Activated CD8-positive, alpha-beta memory T cell treated with anti-CD3 and anti-CD28 coated beads for 1 hour (primary cell): ENCODE results near the gene VAPA.

Source experiments
- DNase-seq, 2 donors: peaks; one replicate each; pipeline ENCODE4 v3.0.0-alpha.2; 2020; ENCODE audit warnings: low read depth in 1 of 2; ENCODE audit errors: extremely low read depth in 1 of 2

The VAPA gene

DNA sequence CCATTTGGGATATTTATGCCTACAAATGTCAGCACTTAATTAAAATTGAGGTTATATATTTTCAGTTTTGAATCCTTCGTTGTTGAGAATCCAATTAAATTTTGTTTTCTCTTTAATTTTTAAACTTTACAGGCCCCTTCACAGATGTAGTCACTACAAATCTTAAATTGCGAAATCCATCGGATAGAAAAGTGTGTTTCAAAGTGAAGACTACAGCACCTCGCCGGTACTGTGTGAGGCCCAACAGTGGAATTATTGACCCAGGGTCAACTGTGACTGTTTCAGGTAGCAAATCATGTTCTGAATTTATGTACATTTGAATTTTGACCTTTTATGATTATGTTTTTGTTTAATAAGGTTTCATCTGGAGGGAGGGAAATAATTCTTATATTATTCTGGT, 17.9 kb downstream of the VAPA start:
- no peak for DNase-seq

DNA sequence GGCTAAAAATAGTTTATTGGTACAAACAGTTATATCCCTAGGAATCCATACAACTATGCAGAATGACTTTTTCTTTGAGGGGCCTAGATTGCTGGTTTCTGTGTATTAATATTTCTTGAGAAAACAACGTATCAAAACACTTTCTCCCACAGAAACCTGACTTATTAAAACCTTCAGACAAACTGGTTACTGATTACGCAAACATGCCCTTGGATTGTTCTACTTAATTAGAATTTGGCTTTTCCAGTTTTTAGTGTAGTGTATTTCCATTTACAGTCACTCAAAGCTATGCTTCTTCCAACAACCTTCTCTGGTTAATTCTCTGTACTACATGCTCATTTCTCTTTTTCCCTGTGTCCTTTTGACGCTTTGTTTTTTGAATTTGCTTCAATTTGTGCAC, 20.0 kb downstream of the VAPA start:
- DNase-seq: no peak

DNA sequence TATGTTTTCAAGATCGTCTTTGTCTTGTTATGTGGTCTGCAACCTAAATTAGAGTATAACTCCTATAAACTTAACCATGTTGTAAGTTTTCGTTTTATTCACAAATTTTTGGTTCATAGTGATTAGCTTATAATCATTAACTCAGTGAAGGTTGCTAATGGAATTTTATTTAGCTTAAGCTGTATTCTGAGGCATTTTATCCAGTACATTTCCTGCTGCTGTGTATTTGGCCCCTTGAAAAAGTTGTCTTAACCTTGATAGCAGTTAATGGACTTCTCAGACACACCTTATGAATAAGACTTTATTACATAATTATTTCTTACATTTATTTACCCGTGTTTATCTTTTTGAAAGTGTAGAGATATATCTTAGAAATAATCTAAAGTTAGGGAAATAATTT, 20.5 kb downstream of the VAPA start:
- DNase-seq: no peak

DNA sequence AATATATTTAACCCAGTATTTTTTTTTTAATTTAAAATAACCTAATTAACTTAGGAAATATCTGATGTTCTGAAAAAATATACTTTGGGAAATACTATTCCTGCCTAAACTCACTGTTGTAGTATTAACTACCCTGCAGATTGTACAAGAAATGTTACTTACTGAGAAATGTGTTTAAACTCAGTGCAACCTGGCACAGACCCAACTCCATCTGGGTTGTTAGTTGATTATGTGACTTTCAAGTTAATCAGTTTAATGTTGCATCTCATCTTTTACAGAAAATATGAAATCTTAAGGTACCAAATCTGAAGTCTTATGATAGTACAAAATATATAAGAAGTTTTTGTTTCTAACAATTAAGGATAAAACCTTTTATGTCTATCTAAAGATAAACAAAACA, 27.3 kb downstream of the VAPA start:
- no peak for DNase-seq

DNA sequence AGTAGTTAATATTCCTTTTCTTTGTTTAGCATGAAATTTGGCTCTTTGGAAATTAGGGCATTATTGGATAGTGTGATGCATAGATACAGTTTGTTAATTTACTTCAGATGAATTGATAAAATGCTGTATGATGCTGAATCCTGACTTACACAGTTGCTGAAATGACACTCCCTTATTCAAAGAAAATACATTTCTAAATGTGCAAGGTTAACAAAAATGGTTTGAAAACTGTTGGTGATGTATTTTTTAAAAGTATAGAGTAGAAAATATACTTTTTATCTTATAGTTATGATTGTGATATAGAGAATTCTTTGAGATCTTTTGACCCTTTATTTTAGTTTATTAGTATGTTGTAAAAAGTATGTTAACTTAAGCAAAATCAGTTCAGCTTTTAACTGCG, 27.8 kb downstream of the VAPA start:
- DNase-seq: no peak

DNA sequence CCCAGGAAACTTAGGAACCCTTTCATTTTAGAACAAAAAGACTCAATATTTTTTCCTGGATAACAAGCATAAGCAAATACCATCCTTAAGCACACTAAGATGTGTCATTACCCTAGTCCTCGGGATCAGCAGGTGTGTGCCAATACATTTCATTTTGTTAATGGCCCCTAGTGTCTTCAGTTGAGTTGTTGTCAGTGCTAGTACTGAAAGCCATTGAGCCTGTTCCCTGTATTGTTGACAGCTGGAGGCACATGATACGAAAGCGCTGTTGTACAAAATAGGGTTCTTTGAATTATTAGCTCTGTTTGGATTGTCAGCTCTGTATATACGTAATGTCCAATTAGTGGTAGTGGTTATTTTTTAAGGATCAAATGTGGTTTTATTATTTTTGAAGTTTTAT, 29.5 kb downstream of the VAPA start:
- DNase-seq: no peak

DNA sequence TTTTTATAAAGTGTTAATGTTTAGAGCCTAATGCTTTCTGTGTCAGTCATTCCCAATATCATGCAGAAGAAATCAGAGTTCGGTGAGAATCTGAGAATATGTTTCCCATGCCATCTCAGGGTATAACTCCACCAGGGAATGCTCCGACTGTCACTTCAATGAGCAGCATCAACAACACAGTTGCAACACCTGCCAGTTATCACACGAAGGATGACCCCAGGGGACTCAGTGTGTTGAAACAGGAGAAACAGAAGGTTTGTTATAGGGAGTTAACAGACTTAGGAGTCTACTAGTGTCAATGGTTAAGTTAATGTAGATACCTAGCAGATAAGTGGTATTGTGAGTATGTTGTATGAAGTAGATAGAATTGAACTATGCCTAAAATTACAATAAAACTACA, 31.0 kb downstream of the VAPA start:
- DNase-seq: no peak

DNA sequence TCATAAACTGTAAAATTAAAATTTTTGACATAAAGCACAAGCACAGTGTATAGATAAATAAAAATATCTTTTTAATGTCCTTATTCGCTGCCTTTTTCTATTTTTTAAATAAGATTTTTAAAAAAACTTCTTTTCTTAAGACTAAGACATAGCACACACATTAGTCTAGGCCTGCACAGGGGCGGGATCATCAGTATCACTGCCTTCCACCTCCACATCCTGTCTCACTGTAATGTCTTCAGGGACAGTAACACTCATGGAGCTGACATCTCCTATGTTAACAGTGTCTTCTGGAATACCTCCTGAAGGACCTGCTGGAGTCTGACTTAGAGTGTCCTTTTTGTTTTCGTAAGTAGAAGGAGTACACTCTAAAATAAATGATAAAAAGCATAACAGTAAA, 33.0 kb downstream of the VAPA start:
- DNase-seq: no peak

DNA sequence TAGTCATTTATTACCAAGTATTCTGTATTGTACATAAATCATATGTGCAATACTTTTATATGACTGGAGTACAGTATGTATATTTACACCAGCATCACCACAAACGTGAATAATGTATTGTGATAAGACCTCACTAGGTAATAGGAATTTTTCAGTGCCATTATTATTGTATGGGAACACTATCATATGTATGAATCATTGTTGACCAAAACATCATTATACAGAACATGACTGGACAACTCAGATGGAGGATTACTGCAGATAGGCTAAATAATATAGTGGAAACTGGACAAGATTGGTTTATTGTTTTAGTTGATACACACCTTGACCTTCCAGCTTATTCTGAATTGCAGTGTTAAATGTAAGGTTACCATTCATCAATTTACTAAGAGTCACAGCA, 33.4 kb downstream of the VAPA start:
- no peak for DNase-seq

DNA sequence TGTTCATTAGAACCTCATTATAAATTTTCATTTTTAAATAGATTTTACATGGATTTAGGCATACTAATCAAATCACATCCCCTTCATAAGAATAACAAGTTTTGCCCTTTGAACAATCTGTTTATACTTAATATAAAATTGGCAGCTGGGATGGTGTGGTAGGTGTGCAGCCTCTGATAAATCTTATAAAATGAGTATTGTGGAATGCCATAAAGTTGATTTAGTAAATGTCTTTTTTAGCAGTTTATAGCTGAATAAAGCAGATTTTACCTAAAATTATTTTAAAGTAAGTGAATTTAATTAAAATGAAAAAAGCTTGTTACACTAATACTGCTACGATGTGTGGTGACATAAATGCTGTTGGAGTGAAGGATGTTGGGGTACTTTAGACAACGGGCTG, 35.5 kb downstream of the VAPA start:
- no peak for DNase-seq

DNA sequence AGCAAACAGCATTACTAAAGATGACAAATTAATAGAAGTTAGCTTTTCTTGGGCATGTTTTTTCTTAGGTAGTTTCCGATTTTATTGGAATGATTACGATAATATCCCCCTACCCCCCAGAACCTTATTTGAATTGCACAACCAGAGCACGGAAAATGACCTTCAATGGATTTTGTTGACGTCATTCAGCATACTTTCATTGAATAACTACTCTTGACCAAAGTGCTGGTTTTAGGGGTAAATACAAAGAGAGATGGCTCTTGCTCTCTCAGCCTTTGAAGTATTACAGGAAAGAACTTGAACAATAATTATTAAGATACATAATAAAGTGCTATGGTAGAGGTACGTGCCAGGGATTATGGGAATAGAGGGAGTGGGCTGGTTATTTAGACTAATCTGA, 36.0 kb downstream of the VAPA start:
- DNase-seq: no peak

DNA sequence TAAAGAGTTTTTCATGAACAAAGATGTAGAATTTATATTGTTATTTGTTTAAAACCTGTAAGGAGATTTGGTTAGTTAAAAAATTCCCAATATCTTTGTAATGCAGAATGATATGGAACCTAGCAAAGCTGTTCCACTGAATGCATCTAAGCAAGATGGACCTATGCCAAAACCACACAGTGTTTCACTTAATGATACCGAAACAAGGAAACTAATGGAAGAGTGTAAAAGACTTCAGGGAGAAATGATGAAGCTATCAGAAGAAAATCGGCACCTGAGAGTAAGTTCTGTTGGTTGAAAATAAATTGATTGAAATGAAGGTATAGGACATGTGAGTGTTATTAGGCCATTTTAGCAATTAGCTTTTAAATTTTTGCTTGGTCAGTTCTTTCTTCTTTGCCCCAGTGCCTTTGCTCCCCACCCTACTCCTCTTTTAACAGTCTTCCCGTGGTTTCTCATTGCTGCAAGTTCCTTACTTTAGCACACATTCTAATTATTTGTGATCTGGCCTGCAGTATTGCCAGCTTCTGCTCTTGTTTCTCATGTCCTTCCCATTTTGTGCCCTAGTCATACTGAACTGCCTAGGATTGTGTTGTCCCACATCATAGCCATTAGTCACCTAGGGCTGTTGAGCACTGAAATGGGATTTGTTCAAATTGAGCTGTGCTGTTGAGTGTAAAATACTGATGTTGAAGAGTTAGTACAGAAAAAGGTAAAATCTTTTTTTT, 36.6 kb downstream of the VAPA start:
- no peak for DNase-seq

DNA sequence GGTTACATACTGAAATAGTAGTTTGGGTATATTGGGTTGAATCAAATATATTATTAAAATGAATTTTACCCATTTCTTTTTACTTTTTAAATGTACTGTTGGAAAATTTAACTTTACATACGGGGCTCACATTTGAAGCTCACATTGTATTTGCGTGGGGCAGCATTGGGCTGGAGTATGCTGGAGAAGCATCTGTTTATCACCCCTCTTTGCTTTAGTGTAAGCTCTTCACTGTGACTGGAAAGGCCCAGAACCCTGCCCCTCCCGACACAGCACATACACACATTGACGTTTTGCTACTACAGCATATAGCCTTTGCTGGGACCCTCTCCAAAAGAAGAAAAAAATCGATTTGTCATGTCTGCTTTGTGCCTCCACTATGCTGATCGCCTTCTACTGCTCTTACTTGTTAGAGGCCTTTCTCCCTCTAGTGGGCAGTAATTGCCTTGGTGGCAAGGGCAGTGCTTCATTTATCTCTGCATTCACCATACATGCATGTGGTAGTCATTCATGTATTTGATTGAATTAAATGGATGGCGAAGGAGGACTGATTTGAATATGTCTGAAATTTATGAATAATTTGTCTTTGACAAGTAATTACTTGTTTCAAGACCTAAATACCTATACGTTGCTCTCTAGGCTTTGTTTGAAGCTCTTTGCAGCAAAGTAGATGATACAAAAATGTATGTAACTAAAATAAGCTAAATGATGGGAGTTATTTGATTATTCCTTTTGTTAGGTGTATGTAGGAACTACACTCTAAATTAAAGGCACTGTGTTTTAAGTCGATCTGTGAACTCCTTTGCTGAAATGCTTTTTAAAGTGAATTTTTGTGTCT, 37.4 kb downstream of the VAPA start:
- DNase-seq: no peak

DNA sequence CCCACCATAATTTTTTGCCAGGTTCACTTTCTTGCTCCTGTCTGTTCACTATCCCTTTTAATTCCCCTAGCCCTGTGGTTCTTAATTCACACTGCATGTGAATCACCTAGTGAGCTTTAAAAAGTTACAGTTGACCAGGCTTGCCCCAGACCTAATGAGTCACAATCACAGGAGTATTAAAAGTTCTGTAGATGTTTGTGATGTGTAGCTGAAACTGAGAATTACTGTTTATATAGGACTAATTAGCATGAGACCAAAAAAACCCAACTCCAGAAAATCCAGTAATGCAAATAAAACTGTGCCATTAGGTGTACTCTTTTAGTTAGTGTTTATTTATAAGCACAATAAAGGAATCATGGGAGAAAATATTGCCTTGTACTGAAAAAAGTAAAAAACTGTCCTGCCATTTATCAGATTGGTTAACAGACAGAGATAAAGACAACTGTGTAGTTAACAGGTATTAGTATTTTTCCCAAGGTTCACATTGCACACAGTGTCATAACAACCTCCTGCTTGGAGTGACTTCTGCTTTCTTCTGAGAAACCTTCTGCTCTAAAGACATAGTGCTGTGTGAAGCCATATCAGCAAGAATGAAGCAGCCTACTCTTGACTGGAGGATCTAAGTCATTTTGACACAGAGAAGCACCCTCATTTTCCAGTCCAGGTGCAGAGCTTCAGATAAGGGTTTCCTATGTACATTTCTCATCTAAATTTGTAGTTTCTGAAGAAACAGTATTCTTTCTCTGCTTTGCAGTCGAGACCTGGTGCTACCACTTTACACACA, 39.0 kb downstream of the VAPA start:
- no peak for DNase-seq

DNA sequence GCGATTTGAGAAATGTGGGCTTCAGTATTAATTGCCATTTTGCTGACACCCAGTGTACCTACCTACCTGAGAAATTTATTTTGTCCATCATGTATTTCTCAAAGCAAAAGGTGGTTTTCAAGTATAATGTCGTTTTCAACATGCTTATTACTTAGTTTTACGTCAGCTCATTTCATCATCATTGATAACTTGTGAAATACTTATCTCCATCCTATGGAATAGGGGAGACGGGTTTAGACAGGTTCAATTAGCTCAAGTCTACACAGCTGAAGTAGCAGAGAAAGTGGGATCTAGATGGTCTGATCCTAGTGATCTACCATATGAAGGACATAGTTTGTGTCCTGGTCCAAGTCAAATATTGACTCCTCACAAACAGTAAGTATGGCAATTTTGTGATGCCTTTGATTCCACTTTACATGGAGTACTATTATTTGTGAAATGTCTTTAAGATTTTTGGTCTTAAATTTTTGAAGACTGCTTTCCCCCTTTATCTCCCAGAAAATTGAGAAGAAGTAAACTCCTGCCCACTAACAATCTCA, 45.1 kb downstream of the VAPA start:
- no peak for DNase-seq

DNA sequence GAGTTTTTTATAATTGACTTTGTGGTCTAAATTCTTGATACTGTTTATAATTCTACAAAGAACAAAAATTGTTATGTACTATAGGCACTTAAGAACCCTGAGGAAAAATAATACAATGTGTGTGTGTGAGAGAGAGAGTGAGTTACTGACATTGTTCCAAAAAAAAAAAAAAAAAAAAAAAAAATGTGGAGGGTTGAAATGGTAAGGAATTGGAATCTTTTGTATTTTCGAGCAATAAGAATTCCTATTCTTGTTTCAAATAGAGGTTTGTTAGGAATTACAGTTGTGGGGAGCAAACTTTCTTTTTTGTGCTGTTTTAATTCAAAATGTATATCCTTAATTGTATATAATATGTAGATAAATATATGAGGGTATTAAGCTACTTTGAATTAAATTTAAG, 45.7 kb downstream of the VAPA start:
- DNase-seq: no peak

DNA sequence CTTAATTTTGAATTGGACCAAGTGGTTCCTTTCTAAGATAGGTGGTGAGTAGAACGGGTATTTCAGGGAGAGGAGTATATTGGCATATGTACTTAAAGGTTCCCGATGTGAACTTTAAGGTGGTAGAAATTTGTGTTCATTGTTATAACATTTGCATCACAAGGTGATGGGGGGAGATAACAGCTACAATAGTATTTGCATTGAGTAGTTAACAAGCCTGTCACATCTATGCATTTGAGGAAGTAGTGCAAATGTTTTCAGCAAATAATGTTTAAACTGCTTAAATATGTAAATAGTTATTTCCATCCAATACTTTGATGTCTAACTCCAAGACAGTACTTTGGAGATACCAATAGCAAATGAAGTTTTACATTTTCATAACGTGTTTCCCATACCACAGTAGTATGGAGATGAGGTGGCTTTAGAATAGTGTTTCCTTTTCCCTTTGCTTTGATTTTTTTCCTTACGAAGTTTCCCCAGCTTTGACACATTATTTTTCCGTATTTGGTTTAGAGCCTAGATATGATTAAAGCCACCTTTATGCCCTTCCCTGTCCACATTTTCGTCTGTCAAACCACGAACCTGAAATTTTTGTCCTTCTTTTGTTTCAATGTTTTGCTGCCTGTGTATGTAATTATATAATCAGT, 46.6 kb downstream of the VAPA start:
- no peak for DNase-seq

DNA sequence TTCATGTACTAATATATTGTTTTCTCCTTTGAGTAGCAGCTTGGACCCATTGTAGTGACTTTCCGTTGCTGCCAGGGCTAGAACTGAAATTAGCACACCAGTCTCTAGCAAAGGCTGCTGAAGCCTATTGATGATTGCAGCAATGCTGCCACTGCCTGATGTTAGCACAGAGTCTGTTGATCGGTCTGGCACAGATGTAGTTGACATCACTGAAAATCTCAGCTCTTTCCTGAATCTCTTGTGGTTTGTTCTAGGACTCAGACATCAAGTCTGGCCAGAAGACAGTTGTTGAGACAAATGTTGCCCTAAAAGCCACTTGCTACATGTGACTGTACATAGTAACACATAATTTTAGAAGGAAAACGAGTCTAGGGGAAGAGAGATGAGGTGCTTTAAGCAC, 47.2 kb downstream of the VAPA start:
- DNase-seq: no peak

DNA sequence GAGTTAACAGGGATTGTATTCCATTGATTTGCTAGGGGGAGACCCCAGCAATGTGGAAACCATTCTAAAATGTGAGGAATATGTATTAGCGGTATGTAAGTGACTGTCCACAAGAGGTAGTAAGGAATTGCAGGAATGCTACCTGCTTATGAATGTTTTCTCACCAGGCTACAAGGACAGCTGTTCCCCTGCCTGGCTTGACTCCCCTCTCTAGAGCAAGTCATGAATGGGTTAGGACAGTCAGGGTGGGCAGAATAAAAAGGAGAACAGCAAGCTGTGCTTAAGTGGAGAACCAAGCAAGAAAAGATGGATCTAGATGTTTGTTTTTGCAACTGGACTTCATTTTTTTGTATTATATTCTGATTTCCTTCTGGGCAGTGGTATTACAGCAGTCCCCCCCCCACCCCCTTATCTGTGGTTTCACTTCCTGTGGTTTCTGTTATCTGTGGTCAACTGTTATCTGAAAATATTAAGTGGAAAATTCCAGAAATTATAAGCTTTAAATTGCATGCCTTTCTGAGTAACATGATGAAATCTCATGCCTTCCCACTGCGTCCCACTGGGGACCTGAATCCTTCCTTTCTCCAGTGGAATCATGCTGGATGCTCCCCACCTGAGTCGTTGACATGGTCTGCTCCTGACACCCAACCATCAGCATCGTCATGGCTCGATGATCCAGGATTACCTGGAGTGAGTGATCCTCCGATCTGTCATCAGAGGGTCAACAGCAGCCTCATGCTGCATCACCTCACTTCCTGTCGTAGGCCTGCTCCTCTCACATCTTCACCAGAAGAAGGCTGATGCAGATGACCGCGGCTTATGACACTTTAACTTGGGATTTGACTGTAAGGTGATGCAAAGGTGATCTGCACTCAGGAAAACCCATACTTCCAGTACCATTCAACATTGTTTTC, 52.2 kb downstream of the VAPA start:
- no peak for DNase-seq
